Occipital lobe (tissue), 2 donors: Measurements from ENCODE around the gene ANKMY1. TPM values are rescaled to one million over a fixed set of nuclear protein-coding genes. Genes with fewer than 3 reads are reported as not detected.

Experiments used
- DNase-seq: peaks from one replicate; lab custom pipeline; 2025; lab: John Stamatoyannopoulos, UW
- total RNA-seq: library from RNA; depleted of rRNA; stranded (reverse); fragments of >200 nt; gene quantifications from one replicate; pipeline ENCODE4 v1.2.3, GENCODE V29; 2014

ANKMY1 gene
- total RNA-seq, 1 donor from 2014 or later: 5.6 TPM

DNA sequence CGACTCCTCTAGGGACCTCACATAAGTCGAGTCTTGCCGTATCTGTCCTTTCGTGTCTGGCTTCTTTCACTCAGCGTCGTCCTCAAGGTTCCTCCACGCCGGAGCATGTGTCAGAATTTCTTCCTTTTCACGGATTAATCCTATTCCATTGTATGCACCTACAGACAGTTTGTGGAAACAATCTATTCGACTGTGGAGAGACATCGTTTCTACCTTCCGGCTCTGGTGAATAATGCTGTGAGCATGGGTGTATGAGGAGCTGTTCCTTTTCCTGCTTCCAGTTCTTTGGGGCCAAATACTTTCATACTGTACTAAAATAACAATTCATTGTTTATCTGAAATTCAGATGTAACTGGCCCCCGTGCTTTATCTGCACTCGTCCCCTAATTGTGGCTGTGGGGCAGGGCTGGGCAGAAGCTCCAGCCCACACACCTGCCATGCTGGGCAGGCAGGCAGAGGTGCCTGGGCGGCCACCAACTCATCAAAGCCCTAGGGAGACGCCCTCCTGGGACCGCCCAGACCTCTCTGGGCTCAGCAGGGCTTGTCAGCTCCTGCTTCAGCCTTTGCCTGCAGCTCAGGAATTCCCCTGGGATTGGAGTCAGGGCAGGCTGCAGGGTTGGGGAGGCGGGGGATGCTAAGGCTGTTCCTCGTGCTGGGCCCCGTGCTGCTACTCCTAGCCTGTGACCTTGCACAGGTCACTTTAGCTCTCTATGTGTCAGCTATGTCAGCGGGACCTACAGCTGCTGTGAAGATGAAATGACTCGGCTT, 107.8 kb downstream of the ANKMY1 start:
- no peak for DNase-seq

DNA sequence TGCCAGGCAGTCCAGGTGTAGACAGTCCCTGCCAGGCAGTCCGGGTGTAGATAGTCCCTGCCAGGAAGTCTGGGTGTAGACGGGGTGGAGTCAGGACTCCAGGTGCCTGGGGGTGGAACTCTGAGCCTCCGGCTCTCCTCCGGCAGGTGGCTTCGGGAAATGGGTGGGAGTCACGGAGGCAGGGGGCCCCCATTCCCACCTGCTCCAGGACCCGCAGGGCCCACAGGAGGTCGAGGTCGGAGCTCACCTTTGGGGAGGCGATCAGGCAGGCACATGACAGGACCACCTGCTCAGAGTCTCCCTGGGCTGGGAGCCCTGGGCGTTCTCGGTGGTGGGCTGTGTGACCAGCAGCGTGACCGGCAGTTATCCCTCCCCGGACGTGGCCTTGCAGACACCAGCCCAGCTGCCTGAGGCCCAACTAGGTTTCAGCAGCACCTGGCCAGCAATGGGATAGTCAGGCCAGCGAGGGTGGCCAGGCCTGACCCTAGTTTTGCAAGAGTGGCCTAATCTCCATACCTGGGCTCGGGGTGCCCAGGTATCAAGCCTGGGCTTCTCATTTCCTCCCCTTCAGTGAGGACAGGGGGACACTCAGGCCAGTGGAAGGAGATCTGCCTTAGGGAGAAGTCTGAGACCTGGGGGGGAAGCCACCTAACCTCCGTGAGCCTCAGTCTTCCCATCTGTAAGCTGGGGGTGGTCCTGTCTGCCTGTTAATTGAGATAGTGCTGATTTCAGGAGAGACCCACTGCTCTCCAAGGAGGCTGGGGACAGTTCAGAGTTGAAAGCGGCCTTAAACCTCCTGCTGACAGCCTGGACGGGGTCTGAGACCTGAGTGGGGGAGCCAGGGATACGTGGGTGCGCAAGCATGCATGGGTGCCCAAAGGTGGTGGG, 109.2 kb downstream of the ANKMY1 start:
- no peak for DNase-seq

DNA sequence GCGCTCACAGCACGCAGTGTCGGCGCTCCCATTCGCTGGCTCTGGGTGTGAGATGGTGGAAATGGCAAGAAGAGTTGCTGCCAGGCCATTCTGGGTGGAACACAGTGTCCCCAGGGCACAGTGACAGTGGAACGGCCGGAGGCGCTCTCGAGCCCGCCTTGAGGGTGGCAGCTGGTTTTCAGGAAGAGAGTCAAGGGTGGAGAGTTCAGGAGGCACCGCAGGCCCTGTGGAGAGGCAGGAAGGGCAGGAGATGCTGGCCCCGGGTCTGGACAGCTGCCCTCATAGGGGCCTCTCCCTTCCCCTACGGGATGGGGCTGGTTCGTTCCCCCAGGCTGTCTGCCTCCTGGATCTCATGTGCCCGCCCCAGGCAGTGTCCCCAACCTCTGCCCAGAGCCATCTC, 109.9 kb downstream of the ANKMY1 start:
- no peak for DNase-seq

DNA sequence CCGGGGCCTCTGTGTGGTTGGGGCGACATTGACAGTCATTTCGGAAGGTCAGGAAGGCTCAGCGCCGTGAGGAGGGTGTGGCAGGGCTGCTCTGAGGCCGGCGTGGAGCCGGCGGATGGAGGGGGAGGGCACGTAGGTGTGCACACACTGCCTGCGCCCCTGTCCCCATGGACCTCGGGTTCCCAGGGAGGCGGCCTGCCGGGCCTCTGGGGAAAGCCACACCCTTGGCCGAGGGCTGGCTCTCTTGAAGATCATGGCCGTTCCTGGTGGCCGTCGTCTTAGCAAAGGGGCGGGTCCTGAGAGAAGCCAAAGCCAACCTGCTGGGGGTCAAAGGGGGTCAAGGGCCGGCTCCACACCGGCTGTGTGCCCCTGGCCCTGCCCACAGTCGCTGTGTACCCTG, 110.5 kb downstream of the ANKMY1 start:
- no peak for DNase-seq

DNA sequence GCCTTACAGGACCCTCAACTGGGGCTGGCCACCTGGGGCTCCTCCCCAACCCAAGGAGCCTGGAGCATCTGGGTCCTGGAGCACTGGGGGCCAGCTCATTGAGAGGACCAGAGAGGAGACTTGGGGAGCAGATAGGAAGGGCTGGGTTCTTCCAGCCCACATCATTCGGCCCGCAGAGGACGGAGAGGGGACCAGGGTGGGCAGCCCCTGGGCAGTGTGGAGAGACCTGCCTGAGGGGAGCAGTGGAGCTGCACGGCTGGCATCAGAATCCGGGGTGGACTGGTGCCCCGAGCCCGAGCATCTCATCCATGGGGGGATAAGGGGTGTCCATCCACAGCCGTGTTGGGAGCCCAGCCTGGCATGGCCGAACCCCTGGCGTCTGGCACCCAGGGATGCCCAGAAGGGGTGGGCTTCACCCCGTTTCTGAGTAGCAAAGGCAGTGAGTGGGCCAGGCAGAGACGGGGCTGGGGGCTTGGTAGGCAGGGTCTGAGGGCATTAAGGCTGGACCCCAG, 111.1 kb downstream of the ANKMY1 start:
- DNase-seq: no peak

DNA sequence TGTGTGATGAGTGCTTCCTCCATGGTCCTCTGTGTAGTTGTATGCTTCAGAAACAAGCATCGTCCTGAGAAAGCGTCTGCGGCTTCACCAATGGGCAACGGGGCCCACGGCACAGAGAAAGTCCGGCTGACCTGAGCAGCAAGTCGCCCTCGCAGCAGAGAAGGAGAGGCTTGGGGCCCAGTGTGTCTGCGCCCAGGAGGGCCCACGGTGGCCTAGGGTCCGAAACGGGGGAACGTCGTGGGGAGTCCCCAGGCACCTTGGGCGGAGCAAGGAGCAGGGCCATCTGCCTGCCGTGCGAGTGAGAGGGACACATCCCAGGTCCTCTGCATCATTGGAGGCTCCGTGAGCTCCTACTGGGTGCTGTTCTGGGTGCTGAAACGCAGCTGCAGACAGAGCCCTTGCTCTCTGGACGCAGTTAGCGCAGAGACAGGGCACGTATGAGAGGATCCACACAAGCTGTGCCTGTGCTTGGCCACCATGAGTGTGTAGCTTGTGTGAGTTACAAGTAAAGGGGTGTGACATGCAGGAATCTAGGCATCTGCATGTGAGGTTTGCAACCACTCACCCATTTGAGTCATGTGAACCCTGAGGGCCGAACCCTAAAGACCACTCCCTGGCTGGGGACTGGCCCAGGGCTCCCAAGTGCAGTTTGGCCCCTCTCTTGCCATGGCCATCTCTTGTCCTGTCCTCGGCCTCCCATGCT, 111.7 kb downstream of the ANKMY1 start:
- DNase-seq: no peak

DNA sequence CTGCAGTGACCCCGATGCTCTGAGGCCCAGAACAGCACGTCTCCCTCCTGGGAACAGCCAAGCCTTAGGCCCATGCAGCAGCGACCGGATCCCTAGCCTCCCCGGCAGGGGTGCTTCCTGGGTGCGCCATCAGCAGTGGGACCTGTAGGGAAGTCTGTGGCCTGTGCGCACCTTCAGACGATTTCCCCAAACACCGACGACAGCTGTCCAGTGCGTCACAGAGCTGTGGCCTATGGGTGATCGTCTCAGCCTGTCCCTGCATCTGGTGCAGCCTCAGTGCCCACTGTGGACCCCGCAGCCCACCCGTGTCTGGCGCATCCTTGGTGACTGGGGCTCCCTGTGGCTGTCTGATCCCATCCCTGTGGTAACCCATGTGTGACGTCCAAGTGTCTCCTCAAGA, 113.3 kb downstream of the ANKMY1 start:
- no peak for DNase-seq

DNA sequence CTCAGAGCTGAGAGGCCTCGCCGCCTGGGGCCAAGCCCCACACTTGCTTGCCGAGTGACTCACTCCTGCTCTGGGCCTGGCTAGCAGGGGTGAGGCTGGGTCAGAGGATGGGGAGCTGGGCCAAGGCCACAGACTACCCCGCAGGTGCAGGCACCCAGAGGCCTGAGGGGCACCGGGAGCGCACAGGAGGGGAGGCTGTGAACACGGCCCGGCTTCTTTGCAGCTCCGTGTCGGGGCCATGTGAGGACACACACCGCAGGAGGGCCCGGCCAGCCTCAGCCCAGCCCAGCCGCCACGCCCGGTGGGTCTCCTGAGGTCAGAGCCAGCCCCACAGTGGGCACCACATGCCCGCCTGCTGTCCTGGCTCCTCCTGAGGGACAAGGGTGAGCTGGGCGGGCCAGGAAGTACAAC, 113.9 kb downstream of the ANKMY1 start:
- no peak for DNase-seq

DNA sequence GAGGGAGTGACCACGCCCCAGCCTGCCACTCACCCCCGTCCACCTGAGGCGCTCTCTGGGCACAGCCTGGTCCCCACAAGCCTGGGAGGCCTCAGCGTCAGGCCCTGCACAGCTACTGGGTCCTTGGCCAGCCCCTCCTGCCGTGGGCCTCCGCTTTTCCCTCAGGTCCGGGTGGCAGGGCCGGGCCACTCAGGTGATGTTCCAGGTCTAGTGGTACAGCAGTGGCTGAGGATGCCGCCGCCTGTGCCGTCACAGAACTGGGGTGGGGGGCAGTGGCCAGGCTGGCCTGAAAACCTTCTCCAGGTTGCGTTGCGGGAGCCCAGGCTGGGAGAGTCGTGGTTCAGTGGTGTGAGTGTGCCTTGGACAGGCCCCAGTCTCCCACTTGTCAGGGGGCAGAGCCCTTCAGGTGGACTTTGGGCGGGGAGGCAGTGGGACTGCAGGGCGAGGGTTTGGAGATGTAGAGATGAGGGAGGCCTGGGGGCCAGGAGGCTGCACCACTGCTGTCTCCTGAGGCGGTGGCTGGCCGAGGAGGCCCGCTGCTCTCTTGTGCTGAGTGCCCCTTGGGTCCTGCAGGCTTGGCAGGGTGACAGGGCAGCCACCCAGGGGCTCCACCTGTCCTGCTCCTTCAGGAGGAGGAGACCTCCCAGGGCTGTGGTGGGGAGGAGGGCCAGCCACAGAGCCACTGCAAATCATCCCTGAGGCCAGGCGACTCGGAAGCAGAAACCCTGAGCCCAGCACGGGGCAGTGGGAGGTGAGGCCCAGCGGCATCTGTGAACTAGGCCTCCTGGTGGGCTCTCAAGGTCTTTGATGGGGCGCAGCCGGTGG, 114.7 kb downstream of the ANKMY1 start:
- DNase-seq: no peak

DNA sequence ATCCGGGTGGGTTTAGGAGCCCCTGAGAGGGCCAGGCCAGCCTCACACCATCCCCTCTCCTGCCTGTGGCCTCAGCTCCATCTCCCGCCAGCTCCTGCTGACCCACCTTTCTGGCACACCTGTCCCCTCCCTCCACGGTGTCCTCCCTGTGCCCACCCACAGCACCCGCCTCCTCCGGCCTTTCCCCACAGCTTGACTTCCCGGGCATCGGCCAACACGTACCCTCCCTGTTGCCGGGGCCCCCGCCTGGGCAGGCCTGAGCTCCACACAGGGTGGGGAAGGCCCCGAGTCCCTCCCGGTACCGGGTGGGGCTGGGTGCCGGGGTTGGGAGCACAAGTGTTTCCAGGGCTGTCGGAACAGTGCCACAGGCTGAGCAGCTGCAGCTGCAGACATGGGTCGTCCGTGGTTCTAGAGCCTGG, 115.8 kb downstream of the ANKMY1 start:
- no peak for DNase-seq

DNA sequence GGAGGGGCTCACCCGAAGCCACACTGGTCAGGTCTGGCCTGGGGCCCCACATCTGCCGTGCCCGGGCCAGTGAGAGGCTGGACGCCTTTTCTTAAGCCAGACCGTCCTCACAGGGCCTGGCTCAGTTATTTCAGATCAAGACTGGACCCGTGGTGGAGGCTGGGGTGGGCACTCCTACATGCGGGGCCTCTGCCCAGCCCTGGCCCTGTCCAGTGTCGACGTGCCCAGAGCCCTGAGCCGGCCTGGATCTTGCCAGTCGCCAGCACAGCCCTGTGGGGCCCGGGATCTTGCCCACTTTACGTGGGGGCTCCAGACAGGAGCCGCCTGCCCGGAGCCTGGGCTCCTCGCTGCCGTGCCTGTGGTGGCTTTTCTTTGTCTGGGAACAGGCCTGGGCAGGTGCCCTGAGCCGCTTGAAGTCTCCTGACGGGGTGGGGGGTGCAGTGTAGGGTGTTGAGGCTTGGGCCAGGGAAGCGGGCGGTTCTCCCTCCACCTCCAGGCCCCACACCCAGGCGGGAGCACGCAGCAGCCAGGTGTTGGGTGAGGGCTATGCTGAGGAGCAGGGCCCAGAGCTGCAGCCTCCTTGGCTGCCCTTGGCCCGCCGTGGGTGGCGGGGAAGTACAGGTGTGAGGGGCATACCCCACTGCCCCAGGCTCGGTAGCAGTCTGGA, 116.3 kb downstream of the ANKMY1 start:
- no peak for DNase-seq

DNA sequence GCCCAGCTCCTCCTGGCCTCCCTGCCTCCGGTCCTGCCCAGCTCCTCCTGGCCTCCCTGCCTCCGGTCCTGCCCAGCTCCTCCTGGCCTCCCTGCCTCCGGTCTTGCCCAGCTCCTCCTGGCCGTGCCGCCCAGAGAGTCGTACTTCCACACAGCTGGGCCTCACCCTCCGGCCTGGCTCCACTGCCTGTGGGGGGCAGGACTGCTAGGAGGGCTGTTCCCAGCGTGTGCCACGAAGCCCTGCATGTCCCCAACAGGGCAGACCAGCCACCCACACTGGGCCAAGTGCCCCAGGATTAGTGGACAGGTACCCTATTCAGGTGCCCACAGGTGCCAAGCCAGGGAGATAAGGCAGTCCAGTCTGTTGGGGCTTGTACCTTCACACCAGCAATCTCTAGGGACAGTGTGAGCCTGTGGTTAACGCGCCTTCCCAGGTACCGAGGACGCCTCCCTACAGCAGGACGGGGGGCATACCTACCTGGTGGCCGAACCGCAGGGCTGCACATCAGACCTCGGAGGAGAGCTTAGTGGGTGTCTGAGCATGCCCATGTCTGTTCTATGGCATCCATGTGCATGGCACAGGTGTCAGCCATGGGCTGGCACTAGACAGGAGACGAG, 117.0 kb downstream of the ANKMY1 start:
- DNase-seq: no peak

DNA sequence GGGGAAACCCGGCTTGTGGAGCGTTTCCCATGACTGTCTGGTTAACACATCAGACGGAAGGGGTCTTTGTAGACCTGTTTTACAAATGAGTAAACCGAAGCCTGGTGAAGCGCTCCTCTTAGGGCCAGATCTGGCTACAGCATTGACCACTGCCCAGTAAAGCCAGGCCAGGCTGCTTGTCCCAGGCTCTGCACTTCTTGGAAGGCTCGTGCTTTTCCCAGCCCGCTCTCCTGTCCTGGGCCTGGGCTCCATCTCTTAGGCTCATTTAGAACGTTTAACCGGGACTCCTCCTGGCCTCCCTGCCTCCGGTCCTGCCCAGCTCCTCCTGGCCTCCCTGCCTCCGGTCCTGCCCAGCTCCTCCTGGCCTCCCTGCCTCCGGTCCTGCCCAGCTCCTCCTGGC, 117.5 kb downstream of the ANKMY1 start:
- no peak for DNase-seq

DNA sequence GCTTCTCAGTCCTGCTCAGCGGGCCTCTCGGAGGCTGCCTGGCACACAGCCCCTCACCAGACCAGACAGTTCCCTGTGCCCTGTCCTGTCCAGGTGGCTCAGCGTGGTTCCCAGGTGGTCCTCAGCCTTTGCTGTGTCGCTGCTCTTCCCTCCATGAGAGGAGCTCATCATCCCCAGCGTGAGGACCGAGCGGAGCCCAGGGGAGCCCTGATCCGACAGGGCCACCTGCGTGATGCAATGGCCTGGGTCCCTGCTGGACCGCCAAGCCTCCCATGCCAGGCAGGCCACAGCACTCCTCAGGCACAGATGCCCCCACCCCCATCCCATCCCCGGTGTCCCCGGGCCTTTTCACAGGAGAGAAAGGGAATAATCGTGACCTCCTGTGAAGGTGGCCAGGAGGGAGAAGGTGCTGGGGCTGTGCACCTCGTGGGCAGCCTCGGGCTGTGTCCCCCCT, 118.1 kb downstream of the ANKMY1 start:
- DNase-seq: no peak

DNA sequence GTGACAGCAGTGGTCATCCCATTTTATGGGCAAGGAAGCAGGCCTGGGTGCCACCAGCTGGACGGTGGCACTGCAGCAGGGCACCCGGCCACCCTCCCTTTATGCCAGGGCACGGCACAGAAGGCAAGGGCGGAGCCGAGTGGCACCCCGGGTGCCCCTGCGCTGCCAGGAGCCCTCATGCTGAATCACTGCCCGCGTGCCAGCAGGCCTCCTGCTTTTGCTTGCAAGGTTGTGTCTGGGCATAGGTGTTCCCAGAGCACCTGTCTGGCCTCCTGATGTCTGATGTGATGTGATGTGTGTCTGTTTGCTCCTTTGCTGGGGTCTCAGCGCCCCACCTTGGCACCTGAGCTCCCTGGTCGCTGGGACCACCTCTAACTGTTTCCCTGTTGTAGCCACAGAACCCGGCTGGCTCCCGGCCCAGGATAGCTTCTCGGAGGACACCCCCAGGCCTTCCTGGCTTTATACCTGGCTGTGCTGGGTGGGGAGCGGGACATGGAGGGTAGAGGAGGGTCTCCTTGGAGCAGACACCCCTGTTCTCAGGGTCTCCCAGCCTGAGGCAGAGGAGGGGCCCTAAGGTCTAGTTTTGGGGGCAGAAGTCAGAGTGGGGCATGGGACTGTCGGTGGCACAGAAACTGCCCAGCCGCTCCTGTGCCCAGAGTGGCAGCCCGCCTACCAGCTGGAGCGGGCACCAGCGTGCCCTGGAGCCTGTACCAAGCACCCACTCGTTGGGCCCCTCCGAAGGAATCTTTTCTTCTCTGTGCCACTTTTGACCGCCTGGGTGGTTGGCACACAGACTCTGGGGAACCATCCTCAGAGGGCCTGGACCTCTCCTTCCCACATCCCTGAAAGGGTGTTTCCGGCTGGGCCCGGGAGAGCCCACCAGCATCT, 118.7 kb downstream of the ANKMY1 start:
- no peak for DNase-seq

DNA sequence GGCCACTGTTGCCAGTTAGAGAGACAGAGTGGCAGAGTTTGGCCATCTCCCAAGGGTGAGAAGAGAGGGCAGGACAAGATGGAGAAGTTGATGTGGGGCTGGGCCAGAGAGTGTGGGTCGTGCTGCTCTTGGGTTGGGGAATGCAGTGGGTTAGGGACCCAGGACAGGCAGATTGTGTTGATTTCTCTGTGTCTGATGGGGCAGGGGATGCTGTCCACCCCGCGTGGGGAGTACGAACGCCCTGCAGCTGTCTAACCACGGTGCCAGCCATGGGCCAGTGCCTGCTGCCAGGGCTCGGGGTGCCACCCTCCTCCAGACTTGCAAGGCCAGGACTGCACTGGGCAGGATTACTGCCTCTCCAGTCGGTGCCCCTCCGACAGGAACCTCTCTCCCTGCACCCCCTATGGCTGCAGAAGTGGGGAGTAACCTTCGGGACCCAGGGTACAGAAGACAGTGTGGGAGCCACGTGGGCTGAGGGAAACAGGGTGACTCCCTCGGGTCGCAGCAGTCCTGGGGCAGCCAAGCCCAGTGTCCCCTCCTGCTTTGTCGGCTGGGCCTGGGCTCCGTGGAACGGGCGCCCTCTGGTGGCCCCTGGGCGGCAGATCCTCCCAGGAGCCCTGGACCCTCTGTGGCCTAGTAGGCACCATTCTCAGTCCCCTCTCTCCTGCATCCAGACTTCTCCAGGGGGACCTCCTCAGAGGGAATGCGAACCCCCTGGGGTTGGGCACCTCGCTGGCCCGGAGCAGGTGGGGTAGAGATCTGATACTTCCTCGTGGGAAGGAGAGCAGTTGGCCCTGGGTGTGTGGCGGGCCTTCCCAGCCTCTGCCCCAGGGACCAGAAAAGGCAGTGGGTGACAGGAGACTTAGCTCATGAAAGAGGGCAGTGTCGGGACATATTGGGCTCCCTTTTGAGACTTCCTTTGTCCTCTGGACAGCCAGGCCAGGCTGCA, 119.7 kb downstream of the ANKMY1 start:
- peak; percentile 61 for DNase-seq

DNA sequence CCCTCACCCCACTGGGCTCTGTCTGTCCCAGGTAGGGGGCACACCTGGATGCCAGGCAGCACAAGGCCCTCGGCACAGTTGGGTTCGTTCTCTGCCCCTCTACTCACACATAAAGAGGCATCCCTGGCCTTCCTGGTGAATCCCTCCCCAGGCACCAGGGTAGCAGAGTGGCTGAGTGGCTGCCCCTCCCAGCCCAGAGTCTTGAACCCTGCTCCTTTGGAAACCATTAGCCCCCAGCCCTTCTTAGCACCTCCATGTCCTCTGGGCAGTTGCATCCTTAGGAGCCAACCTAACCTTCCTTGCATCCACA, 120.3 kb downstream of the ANKMY1 start:
- DNase-seq: no peak
